HCT116 (cell line): ENCODE measurements around the gene BTG1. TPM values are rescaled to one million over a fixed set of nuclear protein-coding genes. Genes with fewer than 3 reads are reported as not detected.
A peak's percentile ranks its signal among the peaks of the same experiment; 100 is the strongest.

Experiments
- ATAC-seq: fragments of 200-7000 bp; cut with Tn5 transposase; 2 replicates; pipeline ENCODE4 v1.9.1; 2020; ENCODE audit warnings: mild to moderate bottlenecking, moderate library complexity
- BruUV-seq: library from RNA; stranded (reverse); fragments of 400-500 nt; replicated peaks from 2 replicates; lab custom pipeline; 2021; lab: Mats Ljungman, UMichigan
- CTCF ChIA-PET: fragments of 300-600 bp; sonication (Branson Sonifier 250); formaldehyde crosslinking; loops from one replicate; lab custom pipeline; 2021; ENCODE audit warnings: antibody characterized with exemption; lab: Charles Lee
- POLR2A ChIA-PET: fragments of 300-600, 350-600 bp; sonication (Branson Sonifier 250); formaldehyde crosslinking; loops from one replicate; lab custom pipeline; 2021; ENCODE audit warnings: antibody characterized with exemption; lab: Charles Lee
- RAD21 ChIA-PET, 2 experiments: fragments of 300-600 bp; sonication (Branson Sonifier 250); formaldehyde crosslinking; loops; one replicate each; lab custom pipeline; 2023; ENCODE audit warnings: low total read pairs in 2 of 2; ENCODE audit not compliant: uncharacterized antibody in 2 of 2, unreplicated experiment in 2 of 2, low non-redundant PET in 1 of 2; lab: Charles Lee
- DNase-seq: peaks from one replicate; pipeline ENCODE4 v3.0.0-alpha.2; 2010; ENCODE audit warnings: low read depth, low spot score
- H2AFZ ChIP-seq: fragments of 200-600 bp; shearing (Covaris generic), sonication (generic); 2 replicates; pipeline ENCODE4 v1.6.1; 2017; ENCODE audit warnings: low read depth, mixed run types, mixed read lengths, antibody characterized with exemption, low read length; ENCODE audit not compliant: poor library complexity, severe bottlenecking
- H3K27ac ChIP-seq: 2 replicates; pipeline ENCODE4 v1.5.1; 2012; ENCODE audit warnings: low read depth, low read length
- H3K27me3 ChIP-seq: fragments of 200-600 bp; sonication (generic); 2 replicates; pipeline ENCODE4 v1.6.1; 2016; ENCODE audit warnings: mixed run types, low read length, mixed read lengths; ENCODE audit not compliant: insufficient read depth
- H3K36me3 ChIP-seq, 2 experiments: fragments of 200-500 bp in 1 of 2; fragments of 200-600 bp in 1 of 2; sonication (Bioruptor generic) in 1 of 2; sonication (generic) in 1 of 2; 2 replicates each; pipeline versions ENCODE4 v1.5.1 to v1.6.1; 2014 to 2016; ENCODE audit warnings: low read length in 2 of 2, inconsistent platforms in 1 of 2, mixed read lengths in 1 of 2, mixed run types in 1 of 2; ENCODE audit not compliant: insufficient read depth in 2 of 2, control insufficient read depth in 1 of 2
- H3K4me1 ChIP-seq, 2 experiments: fragments of 200-600 bp in 1 of 2; sonication (generic) in 1 of 2; 2 replicates each; pipeline versions ENCODE4 v1.5.1 to v1.6.1; 2012 to 2017; ENCODE audit warnings: low read length in 2 of 2, inconsistent platforms in 1 of 2, mild to moderate bottlenecking in 1 of 2, mixed read lengths in 1 of 2, mixed run types in 1 of 2, moderate library complexity in 1 of 2; ENCODE audit not compliant: insufficient read depth in 2 of 2, control insufficient read depth in 1 of 2
- H3K4me2 ChIP-seq: fragments of 200-600 bp; sonication (generic); 2 replicates; pipeline ENCODE4 v1.6.1; 2017; ENCODE audit warnings: mixed run types, low read length, mixed read lengths
- H3K4me3 ChIP-seq, 2 experiments: fragments of 200-600 bp in 1 of 2; sonication (generic) in 1 of 2; replicated peaks in 1 of 2; 2 replicates each; pipeline ENCODE4 v1.5.1; 2011 to 2016; ENCODE audit warnings: low read length in 2 of 2, control low read depth in 1 of 2, low read depth in 1 of 2, mild to moderate bottlenecking in 1 of 2, mixed read lengths in 1 of 2, mixed run types in 1 of 2
- H3K79me2 ChIP-seq: fragments of 200-600 bp; sonication (generic); 2 replicates; pipeline ENCODE4 v1.6.1; 2017; ENCODE audit warnings: mild to moderate bottlenecking, mixed run types, low read length, moderate library complexity, mixed read lengths; ENCODE audit not compliant: insufficient read depth
- H3K9ac ChIP-seq: fragments of 200-600 bp; sonication (generic); 2 replicates; pipeline ENCODE4 v1.6.1; 2016; ENCODE audit warnings: low read length, mixed read lengths
- H3K9me2 ChIP-seq: fragments of 200-600 bp; sonication (generic), shearing (Covaris generic); 2 replicates; pipeline ENCODE4 v1.6.1; 2017; ENCODE audit warnings: mixed run types, mild to moderate bottlenecking, moderate library complexity; ENCODE audit not compliant: insufficient read depth
- H3K9me3 ChIP-seq, 2 experiments: fragments of 200-500 bp in 1 of 2; fragments of 200-600 bp in 1 of 2; sonication (Bioruptor generic) in 1 of 2; sonication (generic) in 1 of 2; 2 replicates each; pipeline ENCODE4 v1.6.1; 2014 to 2017; ENCODE audit warnings: low read length in 2 of 2, mixed read lengths in 2 of 2, inconsistent platforms in 1 of 2, low read depth in 1 of 2, mild to moderate bottlenecking in 1 of 2, mixed run types in 1 of 2, moderate library complexity in 1 of 2; ENCODE audit not compliant: control insufficient read depth in 1 of 2, insufficient read depth in 1 of 2
- H4K20me1 ChIP-seq: fragments of 200-600 bp; sonication (generic), shearing (Covaris generic); 2 replicates; pipeline ENCODE4 v1.6.1; 2017; ENCODE audit warnings: mixed run types, mild to moderate bottlenecking, moderate library complexity; ENCODE audit not compliant: insufficient read depth
- CBX3 ChIP-seq: IDR thresholded peaks from 2 replicates; pipeline ENCODE4 v1.6.1; 2012; ENCODE audit warnings: low read depth
- EGR1 ChIP-seq: IDR thresholded peaks from 2 replicates; pipeline ENCODE4 v1.6.1; 2012; ENCODE audit warnings: low read depth
- ELF1 ChIP-seq: IDR thresholded peaks from 2 replicates; pipeline ENCODE4 v1.6.1; 2012; ENCODE audit warnings: low read depth, borderline replicate concordance
- EZH2phosphoT487 ChIP-seq: fragments of 200-600 bp; IDR thresholded peaks from 2 replicates; pipeline ENCODE4 v1.6.1; 2018; ENCODE audit warnings: antibody characterized with exemption, borderline replicate concordance
- FOSL1 ChIP-seq: IDR thresholded peaks from 2 replicates; pipeline ENCODE4 v1.6.1; 2012; ENCODE audit warnings: low read depth
- JUND ChIP-seq: IDR thresholded peaks from 2 replicates; pipeline ENCODE4 v1.6.1; 2012
- POLR2A ChIP-seq: IDR thresholded peaks from 2 replicates; pipeline ENCODE4 v1.7.0; 2011; ENCODE audit warnings: borderline replicate concordance; ENCODE audit not compliant: insufficient read depth, insufficient read length; ENCODE audit errors: extremely low read depth
- POLR2AphosphoS5 ChIP-seq: IDR thresholded peaks from 2 replicates; pipeline ENCODE4 v1.6.1; 2011; ENCODE audit warnings: mild to moderate bottlenecking, low read depth, low read length, moderate library complexity
- SP1 ChIP-seq: IDR thresholded peaks from 2 replicates; pipeline ENCODE4 v1.6.1; 2012; ENCODE audit warnings: low read depth
- SRF ChIP-seq: IDR thresholded peaks from 2 replicates; pipeline ENCODE4 v1.6.1; 2012; ENCODE audit warnings: low read depth
- TCF7L2 ChIP-seq: IDR thresholded peaks from 2 replicates; pipeline ENCODE4 v1.7.0; 2011; ENCODE audit warnings: borderline replicate concordance, inconsistent platforms; ENCODE audit not compliant: insufficient read depth, insufficient read length; ENCODE audit errors: extremely low read depth
- YY1 ChIP-seq: IDR thresholded peaks from 2 replicates; pipeline ENCODE4 v1.6.1; 2011; ENCODE audit warnings: low read length, low read depth, moderate library complexity, mild to moderate bottlenecking; ENCODE audit not compliant: insufficient replicate concordance; ENCODE audit errors: extremely low read depth
- ZFX ChIP-seq: fragments of 450-650 bp; IDR thresholded peaks from 2 replicates; pipeline ENCODE4 v1.6.1; 2017
- ZNF274 ChIP-seq: fragments of 200-500 bp; sonication (Bioruptor generic); IDR thresholded peaks from 2 replicates; pipeline ENCODE4 v1.6.1; 2014; ENCODE audit warnings: mild to moderate bottlenecking, low read depth, low read length, inconsistent platforms
- intact Hi-C: fragments of 100-400 bp; cut with micrococcal nuclease; formaldehyde crosslinking; loops from 2 replicates; pipeline ENCODE4 v1.10.0; 2022
- total RNA-seq: library from RNA; stranded (reverse); gene quantifications from one replicate; pipeline ENCODE4 v1.2.1, GENCODE V29; 2021; ENCODE audit not compliant: unreplicated experiment
- TF ChIP-seq, protein P1 (sequence below): IDR thresholded peaks from 2 replicates; pipeline ENCODE4 v1.6.1; 2012
- TF ChIP-seq, protein P2 (sequence below): IDR thresholded peaks from 2 replicates; pipeline ENCODE4 v1.6.1; 2012; ENCODE audit warnings: low read depth

Gene BTG1
- total RNA-seq, 1 experiment from 2014 or later = 57.3 TPM

DNA sequence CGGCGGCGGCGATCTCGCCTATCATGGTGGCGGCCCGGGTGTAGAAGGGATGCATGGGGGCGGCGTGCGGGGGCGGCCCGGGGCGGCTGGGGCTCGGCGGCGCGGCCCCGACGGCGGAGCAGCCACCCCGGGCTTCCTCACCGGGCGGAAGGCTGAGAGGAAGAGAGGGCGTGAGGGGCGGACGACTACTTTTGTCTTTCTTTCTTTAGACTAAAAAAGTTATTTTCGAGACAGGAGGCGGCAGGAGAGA lies 240 bp downstream of the BTG1 start:
- no TSS peak for BruUV-seq
- ATAC-seq (peak; percentile 8), DNase-seq (no peak)
- Histone ChIP-seq H4K20me1 (no peaks in the 10 kb centered on the region), H3K79me2 (peaks cover 34% of the 10 kb centered on the region), H3K27ac (peak overlapping the region; percentile 80), H3K4me2 (peak overlapping the region; percentile 88), H2AFZ (no peak overlapping the region), H3K9me2 (no peaks in the 10 kb centered on the region), H3K9ac (peak overlapping the region; percentile 86), H3K9me3 (no peaks in the 10 kb centered on the region), H3K36me3 (peaks cover 9 to 21% of the 10 kb centered on the region in 2 experiments; a peak in 2 of 4 replicates), H3K27me3 (no peaks in the 10 kb centered on the region), H3K4me3 (peak overlapping the region; percentile 51 to 78), H3K4me1 (peaks cover 5 to 18% of the 10 kb centered on the region in 2 experiments; a peak in 3 of 4 replicates)
- CTCF ChIA-PET = interaction anchor here (1.4 to 2.7 kb wide), 2 partner anchors 263 to 763 kb away, joined by 8 to 12 read pairs; no protein-coding TSS in a partner anchor
- TF ChIP-seq ZFX (peak; percentile 67), JUND (no peak)
- intact Hi-C loops = loop anchor here (2.0 to 10.0 kb wide), 3 partner anchors 371 to 763 kb away; no protein-coding TSS in a partner anchor
- RAD21 ChIA-PET = interaction anchor here in 1 of 2 experiments (0.6 to 0.9 kb wide), 2 partner anchors 9 to 710 kb away, joined by 3 read pairs; no protein-coding TSS in a partner anchor
- POLR2A ChIA-PET = interaction anchor here (0.6 to 4.7 kb wide), 38 partner anchors 10 to 775 kb away, joined by 3 to 91 read pairs (median 4); no protein-coding TSS in a partner anchor

- H4K20me1 ChIP-seq = no peaks in the 10 kb centered on the region
- ChIA-PET CTCF (interaction anchor here (1.0 to 2.7 kb wide), 3 partner anchors 333 to 763 kb away, joined by 4 to 12 read pairs (median 4); no protein-coding TSS in a partner anchor), RAD21 (no interaction called here), POLR2A (interaction anchor here (0.8 to 4.7 kb wide), 24 partner anchors 10 to 774 kb away, joined by 3 to 91 read pairs (median 4); no protein-coding TSS in a partner anchor)
- H3K79me2 ChIP-seq = peaks cover 36% of the 10 kb centered on the region
- peak overlapping the region; percentile 88 for H3K4me2 ChIP-seq
- H3K27ac ChIP-seq = peak overlapping the region; percentile 80
- peak overlapping the region; percentile 51 to 78 for H3K4me3 ChIP-seq
- no peak overlapping the region for H2AFZ ChIP-seq
- H3K36me3 ChIP-seq = peaks cover 9 to 21% of the 10 kb centered on the region in 2 experiments; a peak in 2 of 4 replicates
- H3K9ac ChIP-seq = peak overlapping the region; percentile 86
- no peaks in the 10 kb centered on the region for H3K9me2 ChIP-seq
- H3K9me3 ChIP-seq = no peaks in the 10 kb centered on the region
- H3K27me3 ChIP-seq = no peaks in the 10 kb centered on the region
- ATAC-seq (peak; percentile 14), DNase-seq (no peak)
- BruUV-seq = no TSS peak
- peaks cover 5 to 22% of the 10 kb centered on the region in 2 experiments; a peak in 3 of 4 replicates for H3K4me1 ChIP-seq
- intact Hi-C loops = loop anchor here (2.0 to 10.0 kb wide), 4 partner anchors 333 to 762 kb away; no protein-coding TSS in a partner anchor
- TF ChIP-seq POLR2AphosphoS5 (no peak; the same call in none of the 2 replicates), FOSL1 (no peak), ELF1 (no peak), ZFX (no peak), SP1 (no peak), TCF7L2 (no peak), POLR2A (no peak), ZNF274 (no peak), CBX3 (no peak), YY1 (no peak), EZH2phosphoT487 (no peak), SRF (no peak), EGR1 (no peak)
- TF ChIP-seq, protein P1, sequence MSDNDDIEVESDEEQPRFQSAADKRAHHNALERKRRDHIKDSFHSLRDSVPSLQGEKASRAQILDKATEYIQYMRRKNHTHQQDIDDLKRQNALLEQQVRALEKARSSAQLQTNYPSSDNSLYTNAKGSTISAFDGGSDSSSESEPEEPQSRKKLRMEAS = no peak; the same call in 1 of the 2 replicates
- TF ChIP-seq, protein P2, sequence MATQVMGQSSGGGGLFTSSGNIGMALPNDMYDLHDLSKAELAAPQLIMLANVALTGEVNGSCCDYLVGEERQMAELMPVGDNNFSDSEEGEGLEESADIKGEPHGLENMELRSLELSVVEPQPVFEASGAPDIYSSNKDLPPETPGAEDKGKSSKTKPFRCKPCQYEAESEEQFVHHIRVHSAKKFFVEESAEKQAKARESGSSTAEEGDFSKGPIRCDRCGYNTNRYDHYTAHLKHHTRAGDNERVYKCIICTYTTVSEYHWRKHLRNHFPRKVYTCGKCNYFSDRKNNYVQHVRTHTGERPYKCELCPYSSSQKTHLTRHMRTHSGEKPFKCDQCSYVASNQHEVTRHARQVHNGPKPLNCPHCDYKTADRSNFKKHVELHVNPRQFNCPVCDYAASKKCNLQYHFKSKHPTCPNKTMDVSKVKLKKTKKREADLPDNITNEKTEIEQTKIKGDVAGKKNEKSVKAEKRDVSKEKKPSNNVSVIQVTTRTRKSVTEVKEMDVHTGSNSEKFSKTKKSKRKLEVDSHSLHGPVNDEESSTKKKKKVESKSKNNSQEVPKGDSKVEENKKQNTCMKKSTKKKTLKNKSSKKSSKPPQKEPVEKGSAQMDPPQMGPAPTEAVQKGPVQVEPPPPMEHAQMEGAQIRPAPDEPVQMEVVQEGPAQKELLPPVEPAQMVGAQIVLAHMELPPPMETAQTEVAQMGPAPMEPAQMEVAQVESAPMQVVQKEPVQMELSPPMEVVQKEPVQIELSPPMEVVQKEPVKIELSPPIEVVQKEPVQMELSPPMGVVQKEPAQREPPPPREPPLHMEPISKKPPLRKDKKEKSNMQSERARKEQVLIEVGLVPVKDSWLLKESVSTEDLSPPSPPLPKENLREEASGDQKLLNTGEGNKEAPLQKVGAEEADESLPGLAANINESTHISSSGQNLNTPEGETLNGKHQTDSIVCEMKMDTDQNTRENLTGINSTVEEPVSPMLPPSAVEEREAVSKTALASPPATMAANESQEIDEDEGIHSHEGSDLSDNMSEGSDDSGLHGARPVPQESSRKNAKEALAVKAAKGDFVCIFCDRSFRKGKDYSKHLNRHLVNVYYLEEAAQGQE = no peak
These were observed 790 bp downstream of the BTG1 start for GRCh38 chr12:92144631-92145480.
